ENCODE data around the gene CD44.

CD44 gene

GRCh38 chr11:35136311-35136710 is 2.7 kb upstream of the CD44 start:
- DNase-seq (ENCODE audit: low spot score) (no peak), FAIRE-seq (no peak)

GRCh38 chr11:35138058-35138457 is 913 bp upstream of the CD44 start:
- FAIRE-seq = no peak
- no peak for DNase-seq (ENCODE audit: low spot score)

- DNase-seq (ENCODE audit: low spot score) = peak; percentile 45
- FAIRE-seq = no peak
Measured at GRCh38 chr11:35138606-35138942, 397 bp upstream of the CD44 start.

DNA sequence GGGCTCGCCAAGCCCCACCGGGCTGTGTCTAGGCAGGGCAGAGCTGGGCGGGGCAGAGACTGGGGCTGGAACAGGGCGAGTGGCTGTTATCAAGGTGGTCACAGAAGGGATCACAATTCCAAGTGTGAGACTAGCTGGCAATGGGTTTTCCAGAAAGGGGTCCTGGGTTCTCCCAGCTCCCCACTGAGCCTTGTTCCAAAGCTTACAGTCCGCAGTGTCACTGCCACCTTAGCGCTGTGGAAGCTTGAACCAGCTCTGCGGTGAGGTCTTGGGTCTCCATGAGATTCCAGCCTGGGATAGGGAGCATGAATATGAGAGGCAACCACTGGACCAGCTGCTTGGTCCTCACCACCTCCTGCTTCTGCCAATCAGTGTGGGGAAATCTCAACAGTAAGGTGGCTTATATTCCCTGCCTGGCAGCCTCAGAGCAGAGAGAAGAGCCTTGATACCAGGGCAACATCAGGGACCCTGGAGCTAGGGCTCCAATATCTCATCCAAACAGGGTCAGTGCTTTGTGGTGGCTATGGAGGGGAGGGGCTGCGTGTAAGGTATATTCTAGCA is 831 bp downstream of the CD44 start:
- FAIRE-seq = no peak
- peak; percentile 16 for DNase-seq (ENCODE audit: low spot score)

DNA sequence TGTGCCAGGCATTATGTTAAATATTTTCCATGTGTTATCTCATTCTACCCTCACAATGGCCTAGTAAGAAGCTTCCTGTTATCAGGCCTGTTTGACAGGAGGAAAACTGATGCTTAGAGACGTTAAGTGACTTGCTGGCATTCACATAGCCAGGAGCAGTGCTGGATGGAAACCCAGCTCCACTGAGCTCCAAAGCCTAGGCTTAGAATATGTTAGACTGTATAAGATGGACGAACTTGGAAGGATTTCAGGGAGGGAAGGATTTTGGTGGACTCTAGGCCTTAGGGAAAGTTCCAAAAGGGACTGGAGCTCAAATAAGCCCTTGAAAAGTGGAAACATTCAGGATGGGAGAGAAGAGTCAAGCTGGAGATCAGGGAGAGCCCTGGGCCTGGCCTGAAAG is 2.1 kb downstream of the CD44 start:
- FAIRE-seq (no peak), DNase-seq (ENCODE audit: low spot score) (no peak)

- no peak for FAIRE-seq
- no peak for DNase-seq (ENCODE audit: low spot score)
Measured at GRCh38 chr11:35141571-35141971, 2.6 kb downstream of the CD44 start.

- peak; percentile 76 for FAIRE-seq
- peak; percentile 82 for DNase-seq (ENCODE audit: low spot score)
Measured at GRCh38 chr11:35142481-35143075, 3.6 kb downstream of the CD44 start.

DNA sequence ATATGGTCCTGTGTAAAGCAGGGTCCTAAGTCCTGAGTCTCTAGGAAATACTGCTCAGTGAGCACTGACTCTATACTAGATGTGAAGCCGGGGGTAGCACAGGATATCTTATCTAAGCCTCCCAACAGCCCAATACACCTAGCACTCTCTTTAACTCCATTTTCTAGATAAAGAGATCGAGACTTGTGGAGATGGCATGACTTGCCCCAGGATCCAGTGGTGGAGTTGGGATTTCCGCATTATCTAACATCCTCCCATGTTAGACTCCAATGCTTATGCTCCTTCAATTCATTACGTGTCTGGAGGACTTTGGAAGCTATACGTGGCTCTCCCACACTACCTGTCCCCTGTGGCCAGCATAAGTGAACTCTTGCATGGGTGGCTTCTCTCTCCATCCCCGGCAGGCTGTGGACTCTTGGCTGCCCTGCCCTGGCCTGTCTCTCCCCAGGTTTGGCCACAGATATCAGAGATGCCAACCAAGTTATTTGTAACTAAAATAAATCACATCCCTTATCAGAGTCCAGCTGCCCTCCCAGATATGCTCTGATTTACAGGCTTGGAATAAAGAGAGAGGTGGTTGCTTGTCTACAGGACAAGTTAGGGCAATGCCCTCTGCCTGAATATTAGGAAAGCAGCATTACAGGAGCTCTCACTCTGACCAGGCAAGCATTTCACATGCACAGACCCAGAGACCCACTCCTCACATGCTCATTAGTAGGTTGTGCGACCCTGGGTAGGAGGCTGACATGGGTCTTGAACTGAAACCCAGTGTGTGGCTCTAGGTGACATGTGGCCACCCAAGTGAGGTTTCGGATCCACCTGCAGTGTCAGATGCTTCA is 4.5 kb downstream of the CD44 start:
- FAIRE-seq (no peak), DNase-seq (ENCODE audit: low spot score) (no peak)

DNA sequence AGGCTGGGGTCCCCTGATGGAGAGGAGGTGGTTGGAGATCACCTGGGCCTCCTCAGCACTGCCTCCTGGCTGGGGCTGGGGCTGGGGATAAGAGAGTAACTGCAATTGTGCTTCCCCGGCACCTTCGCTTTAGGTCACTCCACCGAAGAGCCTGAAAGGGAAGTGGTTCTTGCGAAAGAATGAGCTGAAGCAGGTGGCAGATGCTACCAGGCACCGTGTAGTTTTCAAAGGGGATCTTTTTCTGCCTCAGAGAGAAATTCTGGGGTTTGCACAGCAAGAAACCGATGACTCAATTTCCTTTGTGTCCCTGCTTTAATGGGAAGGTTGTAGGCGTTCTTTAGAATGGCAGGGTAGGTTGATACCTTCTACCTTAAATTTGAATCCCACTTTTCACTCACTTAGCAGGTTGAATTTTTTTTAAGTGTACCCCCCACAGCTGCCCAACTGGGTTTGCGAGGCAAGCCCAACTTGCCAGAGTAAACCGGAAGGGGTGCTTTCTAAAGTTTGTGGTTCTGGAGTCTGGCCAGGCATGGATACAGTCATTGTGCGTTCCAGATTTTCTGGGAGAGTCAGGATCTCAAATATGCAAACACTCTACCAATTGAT is 5.3 kb downstream of the CD44 start:
- DNase-seq (ENCODE audit: low spot score) = peak; percentile 59

GRCh38 chr11:35144806-35145205 is 5.8 kb downstream of the CD44 start:
- no peak for DNase-seq (ENCODE audit: low spot score)
- no peak for FAIRE-seq

More for the DNA sequence above, 5.3 kb downstream of the CD44 start:
- no peak for FAIRE-seq

GRCh38 chr11:35145271-35145670 is 6.3 kb downstream of the CD44 start:
- FAIRE-seq = peak; percentile 79
- DNase-seq (ENCODE audit: low spot score) = peak; percentile 86

GRCh38 chr11:35146074-35146521 is 7.1 kb downstream of the CD44 start:
- no peak for DNase-seq (ENCODE audit: low spot score)
- no peak for FAIRE-seq

GRCh38 chr11:35146711-35147110 is 7.7 kb downstream of the CD44 start:
- FAIRE-seq (no peak), DNase-seq (ENCODE audit: low spot score) (no peak)

DNA sequence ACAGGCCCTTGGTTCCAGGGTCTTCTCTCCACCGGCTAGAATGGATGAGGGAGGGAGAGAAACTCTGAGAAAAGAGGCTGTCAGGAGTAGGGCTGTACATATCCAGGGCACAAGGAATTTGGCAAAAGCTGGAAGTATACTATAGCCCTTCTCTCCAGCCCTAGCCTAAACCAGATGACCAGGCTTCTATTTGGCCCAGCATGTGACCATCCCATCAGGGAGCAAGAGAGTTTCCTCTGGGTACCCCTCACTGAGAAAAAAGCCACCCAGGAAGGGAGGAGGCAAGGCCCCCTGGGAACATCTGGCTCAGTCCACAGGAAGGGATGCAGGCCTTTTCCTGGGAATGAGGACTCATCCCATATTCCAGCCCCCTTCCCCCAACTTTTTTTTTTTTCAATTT is 8.3 kb downstream of the CD44 start:
- DNase-seq (ENCODE audit: low spot score) = no peak
- no peak for FAIRE-seq

DNA sequence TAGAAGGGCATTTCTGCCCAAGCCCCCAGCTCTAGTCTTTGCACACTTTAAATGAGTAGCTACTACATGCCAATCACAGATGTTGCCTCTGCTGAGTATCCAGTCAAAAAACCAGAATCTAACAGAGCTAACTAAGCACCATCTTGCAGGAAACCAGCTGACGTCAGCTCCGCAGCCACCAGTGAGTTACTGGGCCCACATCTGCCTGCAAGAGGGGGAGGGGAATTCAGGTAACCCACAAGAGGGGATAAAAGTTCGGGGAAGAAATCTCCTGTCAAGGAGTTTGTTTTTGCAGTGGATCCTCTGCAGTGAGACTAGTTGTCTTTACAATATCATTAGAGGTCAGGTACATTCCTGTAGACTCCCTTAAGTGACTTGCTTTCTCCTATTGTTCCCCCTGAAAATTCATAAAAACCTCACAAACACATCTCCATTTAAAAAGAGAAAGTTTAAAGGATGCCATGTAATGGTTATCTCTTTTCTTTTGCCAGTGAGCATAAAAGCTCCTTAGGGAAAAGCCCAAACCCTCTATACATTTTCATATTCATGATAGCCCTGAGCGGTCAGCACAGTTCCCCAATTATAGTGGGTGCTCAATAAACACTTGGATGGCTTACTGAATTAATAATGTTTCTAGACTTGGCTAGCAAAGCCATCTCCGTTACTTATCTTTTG is 9.3 kb downstream of the CD44 start:
- DNase-seq (ENCODE audit: low spot score) = no peak
- no peak for FAIRE-seq

DNA sequence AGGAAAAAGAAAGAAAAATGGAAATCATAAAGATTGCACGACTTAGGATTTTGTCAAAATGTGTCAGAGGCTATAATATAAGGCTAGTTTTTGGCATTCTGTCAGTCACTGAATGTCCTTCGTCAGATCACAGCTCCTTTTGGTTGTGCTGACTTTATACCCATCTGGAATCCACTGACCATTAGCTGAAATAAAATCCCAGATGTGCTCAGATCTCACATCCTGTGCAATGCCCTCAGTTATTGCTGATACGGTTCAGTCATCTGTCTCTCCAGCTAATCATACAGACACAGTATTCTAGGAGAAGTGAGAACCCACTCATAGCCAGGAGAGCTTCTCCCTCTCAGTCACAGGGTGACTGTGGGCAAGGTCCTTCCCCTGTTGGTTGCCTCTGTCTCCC is 11.5 kb downstream of the CD44 start:
- FAIRE-seq (no peak), DNase-seq (ENCODE audit: low spot score) (no peak)

GRCh38 chr11:35151241-35151640 is 12.3 kb downstream of the CD44 start:
- FAIRE-seq = no peak
- no peak for DNase-seq (ENCODE audit: low spot score)

DNA sequence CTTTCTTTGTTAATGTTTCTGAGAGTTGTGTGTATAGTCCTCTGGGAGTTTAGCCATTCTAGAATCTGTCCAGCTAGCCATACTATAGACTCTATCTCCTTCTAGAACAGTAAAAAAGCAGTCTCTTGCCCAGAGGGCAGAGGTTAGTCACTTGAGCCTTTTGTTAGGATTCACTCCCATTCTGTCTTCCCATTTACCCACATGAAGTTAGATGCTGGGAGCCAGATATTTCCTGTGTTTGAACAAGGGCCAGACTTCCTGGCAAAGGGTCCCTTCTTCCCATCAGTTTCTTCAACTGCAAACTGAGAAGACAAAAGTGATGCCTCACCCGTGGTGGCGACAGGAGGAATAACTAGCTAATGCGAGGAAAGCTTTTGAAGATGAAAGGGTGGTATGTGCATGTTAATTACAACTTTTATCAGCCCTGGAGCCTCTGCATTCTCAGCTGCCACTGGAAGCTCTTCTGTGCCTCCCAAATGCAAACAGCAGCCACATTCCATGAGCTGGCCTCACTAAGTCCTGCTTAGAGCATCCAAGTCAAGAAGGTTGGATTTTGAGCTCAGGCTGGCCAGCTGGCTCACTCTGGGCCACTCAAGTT is 12.8 kb downstream of the CD44 start:
- FAIRE-seq (no peak), DNase-seq (ENCODE audit: low spot score) (no peak)

- no peak for DNase-seq (ENCODE audit: low spot score)
- FAIRE-seq = no peak
Measured at GRCh38 chr11:35152575-35152974, 13.6 kb downstream of the CD44 start.

- DNase-seq (ENCODE audit: low spot score) = no peak
- no peak for FAIRE-seq
Measured at GRCh38 chr11:35153280-35153679, 14.3 kb downstream of the CD44 start.

DNA sequence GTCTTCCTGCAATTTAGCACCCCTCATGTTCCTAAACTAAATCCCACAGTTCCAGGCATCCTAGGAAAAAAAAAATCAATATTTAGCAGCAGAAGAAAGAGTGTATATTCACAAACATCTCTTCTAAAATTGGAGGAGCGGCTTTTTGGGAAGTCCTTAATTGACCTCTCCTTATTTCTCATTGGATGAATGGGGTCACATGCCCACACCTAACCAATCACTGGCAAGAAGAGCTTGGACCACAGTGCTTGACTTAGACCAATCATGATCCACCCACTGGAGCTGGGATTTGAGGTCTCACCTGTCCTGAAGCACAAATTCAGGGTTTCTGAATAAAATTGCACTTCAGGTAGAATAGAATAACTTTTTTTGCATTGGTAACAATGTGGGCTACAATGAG is 16.0 kb downstream of the CD44 start:
- FAIRE-seq = no peak

More for the DNA sequence above, 16.0 kb downstream of the CD44 start:
- no peak for DNase-seq (ENCODE audit: low spot score)

Data from RCC 7860 (cell line).